GM19240 (cell line): Measurements from ENCODE around the gene OXA1L.
"Not testable (repeated sequence)": the region's sequence is repeated elsewhere in the genome, so short reads cannot be mapped to it uniquely, and the experiment has no call there.

ENCODE experiments used
- DNase-seq: peaks from one replicate; pipeline ENCODE4 v3.0.0; 2011; ENCODE audit warnings: low spot score; ENCODE audit not compliant: insufficient read length

Gene OXA1L

DNA sequence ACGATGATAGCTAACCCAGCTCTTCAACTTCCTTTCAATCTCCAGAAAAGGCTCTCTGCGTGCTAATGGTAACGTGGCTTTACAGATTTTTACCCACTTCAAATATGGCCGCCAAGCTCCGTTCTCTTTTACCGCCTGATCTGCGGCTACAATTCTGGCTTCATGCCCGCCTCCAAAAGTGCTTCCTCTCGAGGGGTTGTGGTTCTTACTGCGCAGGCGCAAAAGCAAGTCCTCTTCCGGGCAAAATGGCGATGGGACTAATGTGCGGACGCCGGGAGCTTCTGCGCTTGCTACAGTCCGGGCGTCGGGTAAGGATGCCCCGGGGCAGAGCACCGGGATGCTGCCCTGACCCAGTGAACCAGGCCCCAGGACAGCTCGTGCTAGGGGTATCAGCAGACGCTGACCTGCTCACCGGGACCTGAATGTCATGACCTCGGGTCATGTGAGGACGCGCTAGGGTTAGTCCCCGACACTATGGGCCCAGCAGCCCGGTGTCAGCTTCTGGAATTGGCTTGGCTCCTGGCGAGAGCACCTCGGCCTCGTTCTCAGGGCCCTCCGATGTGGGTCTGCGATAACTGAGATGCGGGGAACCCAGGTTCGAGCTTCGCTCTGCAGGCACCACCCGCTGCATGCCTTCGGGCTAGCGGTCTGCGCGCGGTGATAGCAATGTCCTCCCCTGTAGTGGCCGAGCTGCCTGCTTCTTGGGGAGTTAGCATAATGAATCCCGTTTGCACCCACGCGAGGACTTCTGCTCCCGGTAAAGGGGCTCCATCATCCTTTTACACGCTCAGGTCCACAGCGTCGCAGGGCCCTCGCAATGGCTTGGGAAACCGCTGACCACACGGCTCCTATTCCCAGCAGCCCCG is at the start of gene OXA1L:
Gene OXA1L, plus strand, starts transcription at position 232 of the 866 bp plus-strand sequence. Its CDS starts 14 bp downstream, at position 246.
- peak; percentile 76 for DNase-seq

DNA sequence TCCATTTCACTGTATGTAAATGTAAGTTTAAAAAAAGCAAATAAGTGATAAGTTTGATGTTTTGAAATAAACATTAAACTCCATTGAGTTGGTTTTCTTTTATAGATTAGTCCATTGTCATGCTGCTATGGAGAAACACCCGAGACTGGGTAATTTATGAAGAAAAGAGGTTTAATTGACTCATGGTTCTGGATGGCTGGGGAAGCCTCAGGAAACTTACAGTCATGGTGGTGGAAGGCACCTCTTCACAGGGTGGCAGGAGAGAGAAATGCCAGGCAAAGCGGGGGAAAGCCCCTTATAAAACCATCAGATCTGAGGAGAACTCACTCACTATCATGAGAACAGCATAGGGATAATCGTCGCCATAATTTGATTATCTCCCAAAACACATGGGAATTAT is 48.4 kb upstream of the OXA1L start:
- DNase-seq: no peak

DNA sequence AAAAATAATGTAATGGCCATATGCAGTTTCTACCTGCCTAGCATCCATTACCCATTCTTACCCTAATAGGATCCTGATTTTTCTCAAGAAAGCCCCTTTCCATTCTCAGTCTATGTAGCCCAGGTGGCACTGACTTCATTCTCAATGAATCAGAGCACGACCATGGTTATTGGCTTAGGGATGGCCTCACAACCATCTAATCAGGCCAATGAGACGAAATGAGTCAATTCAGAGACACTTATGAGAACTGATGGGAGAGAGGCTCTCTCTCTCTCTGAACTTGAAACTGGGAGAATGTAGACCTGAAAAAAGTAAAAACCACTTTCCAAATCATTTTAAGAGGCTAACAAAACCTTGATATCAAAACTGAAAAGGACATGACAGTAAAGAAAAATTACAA is 45.3 kb upstream of the OXA1L start:
- no peak for DNase-seq

DNA sequence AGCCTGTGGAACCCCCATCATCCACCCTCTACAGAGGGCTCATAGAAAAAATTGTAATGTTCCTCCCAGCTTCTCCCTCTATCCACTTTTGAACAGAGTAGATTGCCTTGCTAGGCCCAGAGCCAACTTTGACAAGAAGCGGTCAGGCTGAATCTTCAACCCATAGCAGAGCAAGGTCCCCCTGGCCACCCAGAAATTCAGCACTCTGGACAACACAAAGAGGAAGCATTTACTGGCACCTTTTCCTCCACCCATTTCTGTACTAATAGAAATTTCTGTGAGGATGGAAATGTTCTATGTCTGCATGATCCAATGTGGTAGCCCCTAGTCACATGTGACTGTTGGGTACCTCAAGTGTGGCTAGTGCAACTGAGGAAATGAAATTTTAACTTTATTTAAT is 42.7 kb upstream of the OXA1L start:
- DNase-seq: no peak

DNA sequence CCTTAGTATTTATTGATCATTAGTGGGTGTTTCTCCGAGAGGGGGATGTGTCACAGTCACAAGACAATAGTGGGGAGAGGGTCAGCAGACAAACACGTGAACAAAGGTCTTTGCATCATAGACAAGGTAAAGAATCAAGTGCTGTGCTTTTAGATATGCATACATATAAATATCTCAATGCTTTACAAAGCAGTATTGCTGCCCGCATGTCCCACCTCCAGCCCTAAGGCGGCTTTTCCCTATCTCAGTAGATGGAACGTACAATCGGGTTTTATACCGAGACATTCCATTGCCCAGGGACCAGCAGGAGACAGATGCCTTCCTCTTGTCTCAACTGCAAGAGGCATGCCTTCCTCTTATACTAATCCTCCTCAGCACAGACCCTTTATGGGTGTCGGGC is 41.6 kb upstream of the OXA1L start:
- DNase-seq: not testable (repeated sequence)

DNA sequence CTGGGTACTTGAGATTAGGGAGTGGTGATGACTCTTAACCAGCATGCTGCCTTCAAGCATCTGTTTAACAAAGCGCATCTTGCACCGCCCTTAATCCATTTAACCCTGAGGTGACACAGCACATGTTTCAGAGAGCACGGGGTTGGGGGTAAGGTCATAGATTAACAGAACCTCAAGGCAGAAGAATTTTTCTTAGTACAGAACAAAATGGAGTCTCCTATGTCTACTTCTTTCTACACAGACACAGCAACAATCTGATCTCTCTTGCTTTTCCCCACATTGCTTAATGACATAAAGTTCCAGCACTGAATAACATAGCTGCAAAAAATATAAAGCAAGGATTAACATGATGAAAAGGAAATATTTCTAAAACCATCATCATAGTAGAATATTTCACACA is 41.1 kb upstream of the OXA1L start:
- DNase-seq: not testable (repeated sequence)

DNA sequence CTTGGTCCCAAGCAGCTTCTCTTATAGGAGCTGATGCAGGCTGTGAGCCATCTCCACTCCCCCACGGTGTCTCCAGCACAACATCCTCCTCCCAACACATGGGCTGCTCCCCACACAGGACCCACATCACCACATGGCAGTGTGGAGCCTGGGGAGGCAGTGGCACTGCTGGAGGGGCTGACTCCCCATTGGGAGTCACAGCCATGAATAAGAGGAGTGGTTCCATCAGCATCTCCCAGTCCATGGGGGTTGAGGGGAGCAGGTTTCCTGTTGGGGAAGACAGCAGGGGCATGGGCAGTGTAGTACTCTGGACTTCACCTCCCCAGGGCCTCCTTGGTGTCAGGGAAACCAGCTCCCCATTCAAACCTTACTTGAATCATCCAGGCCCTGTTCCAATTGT is 40.5 kb upstream of the OXA1L start:
- DNase-seq: no peak

DNA sequence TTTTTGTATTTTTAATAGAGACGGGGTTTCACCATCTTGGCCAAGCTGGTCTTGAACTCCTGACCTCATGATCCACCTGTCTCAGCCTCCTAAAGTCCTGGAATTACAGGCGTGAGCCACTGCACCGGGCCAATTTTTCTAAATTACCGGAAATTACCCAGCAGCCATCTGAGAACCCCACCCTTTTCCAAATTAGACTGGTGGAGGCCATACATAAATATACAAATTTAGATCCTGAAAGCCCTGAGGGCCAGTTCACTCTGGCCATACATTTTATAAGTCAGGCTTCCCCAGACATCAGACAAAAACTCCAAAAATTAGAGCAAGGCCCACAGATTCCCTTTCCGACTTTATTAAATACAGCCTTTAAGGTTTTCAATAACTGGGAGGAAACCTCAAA is 34.4 kb upstream of the OXA1L start:
- not testable (repeated sequence) for DNase-seq

DNA sequence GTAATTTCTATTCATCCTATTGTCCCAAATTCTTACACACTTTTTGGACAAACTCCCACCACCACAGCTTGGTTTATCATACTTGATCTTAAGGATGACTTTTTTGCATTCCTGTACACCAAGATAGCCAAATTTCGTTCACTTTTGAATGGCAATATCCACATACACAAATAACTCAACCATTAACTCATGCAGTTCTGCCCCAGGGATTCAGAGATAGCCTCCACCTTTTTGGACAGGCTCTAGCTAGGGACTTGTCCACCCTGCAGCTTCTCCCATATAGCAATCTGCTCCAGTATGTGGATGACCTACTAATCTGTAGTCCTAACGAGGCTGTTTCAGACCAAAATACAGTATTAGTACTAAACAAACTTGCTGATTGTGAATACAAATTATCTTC is 32.7 kb upstream of the OXA1L start:
- DNase-seq: no peak

DNA sequence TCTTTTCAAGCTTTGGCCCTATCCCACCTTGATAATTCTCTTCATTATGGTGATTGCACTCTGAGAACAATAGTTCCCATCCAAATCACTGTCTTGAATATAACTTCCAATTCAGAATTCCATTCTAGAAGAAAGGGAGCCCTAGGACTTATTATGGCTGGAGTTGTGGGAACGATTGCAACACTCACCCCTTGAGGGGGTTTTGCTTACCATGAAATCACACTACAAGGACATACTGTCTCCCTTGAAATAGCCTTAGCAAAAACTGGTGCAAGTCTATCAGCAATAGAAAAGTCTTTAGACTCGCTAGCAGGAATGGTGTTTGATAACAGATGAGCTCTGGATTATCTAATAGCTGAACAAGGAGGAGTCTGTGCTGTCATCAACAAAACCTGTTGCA is 31.4 kb upstream of the OXA1L start:
- DNase-seq: no peak

DNA sequence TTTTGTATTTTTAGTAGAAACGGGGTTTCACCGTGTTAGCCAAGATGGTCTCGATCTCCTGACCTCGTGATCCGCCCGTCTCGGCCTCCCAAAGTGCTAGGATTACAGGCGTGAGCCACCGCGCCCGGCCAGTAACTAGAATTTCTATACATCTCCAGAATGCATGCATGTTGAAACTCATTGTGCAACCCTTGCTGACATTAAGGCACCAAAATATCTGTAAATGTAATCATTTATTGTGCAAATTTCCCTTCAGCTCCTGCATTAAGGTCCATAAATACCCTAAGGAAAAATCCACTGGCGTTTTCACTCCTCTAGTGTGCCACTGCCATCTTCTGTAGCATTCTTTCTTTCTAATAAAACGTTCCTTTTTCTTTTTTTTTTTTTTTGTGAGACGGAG is 30.1 kb upstream of the OXA1L start:
- DNase-seq: not testable (repeated sequence)

DNA sequence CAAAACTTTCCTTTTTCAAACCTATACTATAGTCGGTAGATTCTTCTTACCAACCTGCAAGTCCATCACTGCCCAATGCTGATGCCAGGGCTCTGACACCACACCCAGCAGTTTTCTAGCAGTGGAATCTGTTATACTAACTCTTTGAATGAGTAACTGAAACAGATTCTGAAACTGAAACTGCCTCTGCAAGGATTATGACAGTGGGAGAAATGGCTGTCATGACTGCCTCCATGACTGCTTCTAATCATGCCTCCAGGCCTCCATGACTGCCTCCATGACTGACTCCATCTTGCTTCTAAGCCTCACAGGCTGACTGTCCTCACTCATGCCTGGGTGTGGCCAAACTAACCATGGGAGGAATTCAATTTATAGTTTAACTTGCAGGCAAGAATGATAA is 29.4 kb upstream of the OXA1L start:
- peak; percentile 51 for DNase-seq

DNA sequence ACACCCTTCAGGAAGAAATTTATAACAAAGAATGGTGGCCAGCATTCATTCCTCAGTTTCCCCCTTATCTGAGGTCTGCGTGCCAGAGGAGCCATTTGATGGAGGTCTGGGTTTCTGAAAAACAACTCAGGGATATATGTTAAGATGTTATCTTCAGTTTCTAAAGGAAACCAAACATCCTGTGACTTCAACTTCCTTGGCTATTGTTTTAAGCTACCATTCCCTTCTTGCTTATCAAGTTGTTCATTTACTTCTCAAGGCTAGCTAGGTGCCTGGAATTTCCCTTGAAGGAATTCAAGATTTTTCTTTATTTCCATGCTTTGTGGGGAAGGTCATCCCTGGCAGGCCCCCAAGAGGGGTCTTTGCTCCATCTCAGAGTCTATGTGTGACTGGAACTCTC is 27.1 kb upstream of the OXA1L start:
- no peak for DNase-seq

DNA sequence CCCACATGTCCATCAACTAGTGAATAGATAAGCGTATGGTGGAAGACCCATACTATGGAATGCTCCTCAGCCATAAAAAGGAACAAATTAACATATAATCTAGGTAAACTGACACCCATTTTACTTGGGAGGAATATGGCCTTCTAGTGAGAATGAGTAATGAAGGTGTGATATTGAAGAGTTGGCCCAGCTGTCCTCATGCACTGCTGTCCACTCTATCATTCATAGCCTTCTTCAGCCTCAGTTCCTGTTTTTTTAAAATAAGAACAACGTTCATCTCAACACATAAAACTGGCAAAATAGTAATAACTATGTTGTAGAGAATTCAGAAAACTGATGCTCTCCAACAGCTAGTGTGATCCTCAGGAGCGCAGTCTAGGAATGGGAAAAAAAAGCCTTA is 26.5 kb upstream of the OXA1L start:
- DNase-seq: no peak

DNA sequence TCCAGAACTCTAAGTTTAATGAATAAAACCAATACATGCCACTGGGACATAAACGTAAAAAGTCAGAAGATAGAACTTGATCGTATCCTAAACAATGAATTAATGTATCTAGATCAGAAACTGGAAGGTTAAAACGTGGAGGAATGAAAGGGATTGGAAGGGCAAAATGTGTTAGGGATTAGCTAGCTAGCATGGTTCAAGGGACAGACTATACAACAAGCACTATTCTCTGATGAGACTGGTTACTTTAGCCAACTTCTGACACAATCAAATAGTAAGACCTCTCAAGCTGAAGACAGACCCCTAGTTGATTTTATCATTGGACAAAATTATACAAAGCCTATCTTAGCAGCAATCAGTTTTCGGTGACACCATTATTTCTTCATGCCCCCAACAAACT is 18.7 kb upstream of the OXA1L start:
- no peak for DNase-seq

DNA sequence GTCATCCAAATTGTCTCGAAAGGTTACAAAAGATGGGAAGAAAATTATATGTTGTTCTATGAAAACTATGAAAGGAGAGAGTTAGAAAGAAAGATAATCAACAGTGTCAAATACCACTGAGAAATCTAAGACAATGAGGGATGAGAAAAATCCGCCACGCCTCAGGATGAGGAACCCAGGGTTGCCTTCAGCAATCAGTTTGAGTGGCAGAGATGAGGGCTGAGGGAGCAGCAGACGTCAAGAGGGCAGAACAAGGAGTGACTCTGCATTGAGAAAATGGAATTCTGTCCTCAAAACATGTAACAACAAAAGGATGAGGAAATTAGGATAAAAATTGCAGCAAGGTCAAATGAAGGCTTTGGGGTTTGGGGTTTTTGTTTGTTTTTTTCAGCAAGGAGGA is 18.3 kb upstream of the OXA1L start:
- DNase-seq: no peak

DNA sequence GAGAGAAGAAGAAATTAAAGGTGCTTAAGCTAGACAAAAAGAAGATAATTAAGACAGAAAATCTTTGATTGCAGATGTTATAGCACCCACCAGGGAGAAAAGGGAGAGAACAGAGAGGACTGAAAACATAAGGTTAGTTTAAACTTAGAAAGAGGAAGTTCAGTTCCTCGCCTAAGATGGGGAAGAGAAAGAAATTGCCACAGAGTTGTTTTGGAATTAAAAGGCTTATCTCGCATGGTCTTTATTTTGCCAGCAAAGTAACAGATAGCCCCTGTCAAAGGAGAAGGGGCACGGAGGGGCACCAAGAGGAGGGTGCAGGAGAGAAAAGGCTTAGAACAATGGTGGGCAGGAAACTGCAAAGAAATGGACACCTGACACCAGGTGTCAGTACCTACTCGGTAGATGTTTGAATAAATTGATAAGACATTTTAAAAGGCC is 17.8 kb upstream of the OXA1L start:
- DNase-seq: peak; percentile 22

DNA sequence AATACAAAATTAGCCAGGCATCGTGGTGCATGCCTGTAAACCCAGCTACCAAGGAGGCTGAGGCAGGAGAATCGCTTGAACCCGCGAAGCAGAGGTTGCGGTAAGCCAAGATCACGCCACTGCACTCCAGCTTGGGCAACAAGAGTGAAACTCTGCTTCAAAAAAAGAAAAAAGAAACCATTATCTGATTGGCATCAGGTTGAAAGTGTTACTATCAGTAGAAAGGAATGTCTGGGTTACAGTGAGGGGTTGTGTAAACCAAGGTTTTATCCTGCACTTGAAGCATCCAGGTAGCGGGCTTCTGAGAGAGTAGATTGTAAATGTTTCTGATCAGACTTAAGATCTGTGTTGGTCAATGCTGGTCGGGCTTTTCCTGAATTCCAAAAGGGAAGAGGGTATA is 14.1 kb upstream of the OXA1L start:
- DNase-seq: no peak

DNA sequence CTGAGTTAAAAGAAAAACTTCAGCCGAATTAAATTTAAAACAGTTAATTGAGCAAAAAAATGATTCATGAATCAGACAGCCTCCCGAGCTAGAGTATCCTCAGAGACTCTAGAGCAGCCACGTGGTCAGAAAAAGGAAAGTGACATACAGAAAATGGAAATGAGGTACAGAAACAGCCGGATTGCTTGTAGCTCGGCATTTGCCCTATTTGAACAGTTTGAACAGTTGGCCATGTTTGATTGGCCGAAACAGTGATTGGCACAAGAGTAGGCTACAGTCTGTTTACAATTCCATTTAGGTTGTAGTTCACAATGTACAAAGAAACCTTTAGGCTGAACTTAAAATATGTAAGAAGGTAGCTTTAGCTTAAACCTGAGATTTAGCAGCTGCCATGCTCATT is 12.9 kb upstream of the OXA1L start:
- DNase-seq: no peak

DNA sequence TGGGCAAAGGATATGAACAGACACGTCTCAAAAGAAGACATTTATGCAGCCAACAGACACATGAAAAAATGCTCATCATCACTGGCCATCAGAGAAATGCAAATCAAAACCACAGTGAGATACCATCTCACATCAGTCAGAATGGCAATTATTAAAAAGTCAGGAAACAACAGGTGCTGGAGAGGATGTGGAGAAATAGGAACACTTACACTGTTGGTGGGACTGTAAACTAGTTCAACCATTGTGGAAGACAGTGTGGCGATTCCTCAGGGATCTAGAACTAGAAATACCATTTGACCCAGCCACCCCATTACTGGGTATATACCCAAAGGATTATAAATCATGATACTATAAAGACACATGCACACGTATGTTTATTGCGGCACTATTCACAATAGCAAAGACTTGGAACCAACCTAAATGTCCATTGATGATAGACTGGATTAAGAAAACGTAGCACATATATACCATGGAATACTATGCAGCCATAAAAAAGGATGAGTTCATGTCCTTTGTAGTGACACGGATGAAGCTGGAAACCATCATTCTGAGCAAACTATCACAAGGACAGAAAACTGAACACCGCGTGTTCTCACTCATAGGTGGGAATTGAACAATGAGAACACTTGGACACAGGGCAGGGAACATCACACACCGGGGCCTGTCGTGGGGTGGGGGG is 8.4 kb upstream of the OXA1L start:
- DNase-seq: not testable (repeated sequence)

DNA sequence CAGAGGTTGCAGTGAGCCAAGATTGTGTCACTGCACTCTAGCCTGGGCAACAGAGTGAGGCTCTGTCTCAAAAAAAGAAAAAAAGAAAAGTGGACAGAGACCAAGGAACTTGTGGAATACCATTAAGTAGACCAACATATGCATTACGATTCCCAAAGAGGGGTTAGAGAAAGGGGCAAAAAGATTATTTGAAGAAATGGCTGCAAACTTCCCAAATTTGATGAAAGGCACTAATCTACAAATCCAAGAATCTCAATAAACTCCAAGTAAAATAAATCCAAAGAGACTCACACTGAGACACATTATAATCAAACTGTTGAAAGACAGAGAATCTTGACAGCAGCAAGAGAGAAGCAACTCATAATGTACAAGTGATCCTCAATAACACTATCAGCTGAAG is 4.8 kb upstream of the OXA1L start:
- DNase-seq: no peak

DNA sequence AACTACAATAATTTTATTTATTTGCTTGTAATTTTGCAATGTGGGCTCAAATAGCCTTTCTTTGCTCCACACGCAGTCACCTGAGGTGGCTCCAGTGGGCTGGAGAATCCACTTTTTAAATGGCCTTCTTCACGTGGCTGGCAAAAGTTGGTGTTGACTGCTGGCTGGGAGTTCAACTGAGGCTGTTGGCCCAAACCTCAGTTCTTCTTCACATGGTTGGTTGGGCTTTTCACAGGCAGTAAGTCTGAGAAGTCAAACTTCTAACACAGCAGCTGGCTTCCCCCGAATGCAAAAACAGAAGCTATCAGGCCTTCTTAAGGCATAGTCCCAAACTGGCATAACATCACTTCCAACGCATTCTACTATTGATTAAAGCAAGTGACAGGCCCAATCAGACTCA is 2.1 kb upstream of the OXA1L start:
- no peak for DNase-seq

DNA sequence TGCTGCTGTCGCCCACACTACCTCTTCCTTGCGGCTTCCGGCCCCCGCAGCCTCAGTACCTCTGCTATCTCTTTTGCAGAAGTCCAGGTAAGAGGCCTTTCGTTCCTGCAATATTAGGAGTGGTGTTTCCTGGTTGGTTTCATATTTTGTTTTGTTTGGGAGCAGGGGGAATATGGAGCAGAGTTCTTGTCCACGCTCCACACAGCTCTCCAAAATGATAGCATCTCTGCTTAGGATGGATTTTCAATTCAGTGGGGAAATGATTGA is 768 bp downstream of the OXA1L start:
- DNase-seq: no peak
